Aorta (tissue), 5 donors: ENCODE data around the gene RCN1. TPM values are rescaled to one million over a fixed set of nuclear protein-coding genes. Genes with fewer than 3 reads are reported as not detected.
"Not testable (repeated sequence)": the region's sequence is repeated elsewhere in the genome, so short reads cannot be mapped to it uniquely, and the experiment has no call there.

Experiments used
- ATAC-seq: fragments of 200-7000 bp; cut with Tn5 transposase; one replicate; pipeline ENCODE4 v1.9.1; 2022; ENCODE audit warnings: moderate library complexity; ENCODE audit not compliant: low FRiP score
- DNase-seq, 2 donors: peaks; one replicate each; pipeline ENCODE4 v3.0.0-alpha.2; 2020
- H3K27ac ChIP-seq, 2 donors: one replicate each; pipeline ENCODE4 v1.5.1; 2013; ENCODE audit warnings: low read length in 2 of 2, mild to moderate bottlenecking in 2 of 2, moderate library complexity in 2 of 2, control low read depth in 1 of 2, inconsistent platforms in 1 of 2, low read depth in 1 of 2
- H3K27me3 ChIP-seq, 2 donors: one replicate each; pipeline ENCODE4 v1.6.1; 2013; ENCODE audit warnings: control low read depth in 1 of 2, low read length in 1 of 2, mild to moderate bottlenecking in 1 of 2, moderate library complexity in 1 of 2; ENCODE audit not compliant: insufficient read depth in 2 of 2, control insufficient read depth in 1 of 2
- H3K36me3 ChIP-seq, 2 donors: one replicate each; pipeline ENCODE4 v1.6.1; 2013; ENCODE audit warnings: control low read depth in 1 of 2, low read length in 1 of 2, mild to moderate bottlenecking in 1 of 2; ENCODE audit not compliant: insufficient read depth in 2 of 2, control insufficient read depth in 1 of 2
- H3K4me1 ChIP-seq, 2 donors: one replicate each; pipeline ENCODE4 v1.6.1; 2013; ENCODE audit warnings: low read length in 2 of 2, control low read depth in 1 of 2, mild to moderate bottlenecking in 1 of 2, moderate library complexity in 1 of 2; ENCODE audit not compliant: insufficient read depth in 2 of 2, control insufficient read depth in 1 of 2
- H3K4me3 ChIP-seq, 2 donors: one replicate each; pipeline ENCODE4 v1.5.1; 2013; ENCODE audit warnings: low read length in 2 of 2, control low read depth in 1 of 2, mild to moderate bottlenecking in 1 of 2
- H3K9me3 ChIP-seq: one replicate; pipeline ENCODE4 v1.6.1; 2013; ENCODE audit warnings: mild to moderate bottlenecking, low read length; ENCODE audit not compliant: control insufficient read depth
- WGBS, 2 donors: extraction: QIAGEN DNeasy Blood & Tissue Kit; methylation state at CpG; one replicate each; pipeline ENCODE4 v1.1.7; 2013; 5-methylcytosine and 5-hydroxymethylcytosine counted together
- intact Hi-C, 2 donors: fragments of 100-400 bp; cut with DNase I; formaldehyde crosslinking; loops; one replicate each; pipeline versions ENCODE4 v1.14.2 to v1.15.0; 2022
- polyA plus RNA-seq, 2 donors: library from polyadenylated mRNA; stranded (reverse); fragments of 200-250 nt; gene quantifications; one replicate each; pipeline ENCODE4 v1.2.3, GENCODE V29; 2013
- total RNA-seq, 2 donors: library from RNA; stranded (reverse); fragmentation: NEBNext Ultra II Directional; extraction: Animal tissue kit (Norgen Biotek cat#: 25700); gene quantifications; one replicate each; pipeline ENCODE4 v1.2.1, GENCODE V29; 2021
- donor health status: healthy with polysubstance abuse.
- donor health status: Bipolar disorder and iron deficiency.
- donor health status: DM: no; HTN: no; CAD: no.
- donor health status: DM: no; HTN: no; CAD: no.
- donor health status: DM: yes; HTN: yes; CAD: no.

The RCN1 gene
- total and polyA plus RNA-seq, 4 donors, result 55.8 to 125 (median 92.2) TPM

DNA sequence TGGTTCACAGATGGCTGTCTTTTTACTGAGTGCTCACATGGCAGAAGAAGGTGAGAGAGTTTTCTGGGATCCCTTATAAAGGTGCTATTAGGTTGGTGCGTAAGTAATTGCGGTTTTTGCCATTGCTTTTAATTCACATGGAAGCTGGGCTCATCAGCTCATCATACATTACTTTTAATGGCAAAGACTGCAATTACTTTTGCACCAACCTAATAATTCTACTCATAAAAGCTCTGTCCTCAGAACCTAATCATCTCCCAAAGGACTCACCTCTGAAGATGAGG lies 23.0 kb downstream of the RCN1 start:
- intact Hi-C loops, result no loop called here
- no peak overlapping the region for H3K4me3 ChIP-seq
- H3K4me1 ChIP-seq, result no peaks in the 10 kb centered on the region
- WGBS, 2 donors, result 86 to 88% methylated on average over 2 of the region's 2 CpGs
- H3K27me3 ChIP-seq, result no peaks in the 10 kb centered on the region
- H3K9me3 ChIP-seq, result no peaks in the 10 kb centered on the region
- ATAC-seq, result no peak
- DNase-seq, result no peak
- H3K27ac ChIP-seq, result no peak overlapping the region
- no peaks in the 10 kb centered on the region for H3K36me3 ChIP-seq

GRCh38 chr11:32115446-32115845 lies 24.6 kb downstream of the RCN1 start:
- H3K4me3 ChIP-seq, result no peak overlapping the region
- no peak for ATAC-seq
- H3K9me3 ChIP-seq, result no peaks in the 10 kb centered on the region
- H3K4me1 ChIP-seq, result no peaks in the 10 kb centered on the region
- WGBS, 2 donors, result 73 to 75% methylated on average over 5 of the region's 5 CpGs
- no peaks in the 10 kb centered on the region for H3K36me3 ChIP-seq
- DNase-seq, result no peak
- intact Hi-C loops, result no loop called here
- H3K27me3 ChIP-seq, result no peaks in the 10 kb centered on the region
- no peak overlapping the region for H3K27ac ChIP-seq

GRCh38 chr11:32116668-32117067 lies 25.8 kb downstream of the RCN1 start:
- Histone ChIP-seq H3K27me3 (no peaks in the 10 kb centered on the region), H3K9me3 (no peaks in the 10 kb centered on the region), H3K4me1 (no peaks in the 10 kb centered on the region), H3K36me3 (no peaks in the 10 kb centered on the region), H3K4me3 (no peak overlapping the region), H3K27ac (no peak overlapping the region)
- ATAC-seq (no peak), DNase-seq (no peak)
- 86 to 94% methylated on average over 2 of the region's 2 CpGs for WGBS, 2 donors
- intact Hi-C loops, result no loop called here

DNA sequence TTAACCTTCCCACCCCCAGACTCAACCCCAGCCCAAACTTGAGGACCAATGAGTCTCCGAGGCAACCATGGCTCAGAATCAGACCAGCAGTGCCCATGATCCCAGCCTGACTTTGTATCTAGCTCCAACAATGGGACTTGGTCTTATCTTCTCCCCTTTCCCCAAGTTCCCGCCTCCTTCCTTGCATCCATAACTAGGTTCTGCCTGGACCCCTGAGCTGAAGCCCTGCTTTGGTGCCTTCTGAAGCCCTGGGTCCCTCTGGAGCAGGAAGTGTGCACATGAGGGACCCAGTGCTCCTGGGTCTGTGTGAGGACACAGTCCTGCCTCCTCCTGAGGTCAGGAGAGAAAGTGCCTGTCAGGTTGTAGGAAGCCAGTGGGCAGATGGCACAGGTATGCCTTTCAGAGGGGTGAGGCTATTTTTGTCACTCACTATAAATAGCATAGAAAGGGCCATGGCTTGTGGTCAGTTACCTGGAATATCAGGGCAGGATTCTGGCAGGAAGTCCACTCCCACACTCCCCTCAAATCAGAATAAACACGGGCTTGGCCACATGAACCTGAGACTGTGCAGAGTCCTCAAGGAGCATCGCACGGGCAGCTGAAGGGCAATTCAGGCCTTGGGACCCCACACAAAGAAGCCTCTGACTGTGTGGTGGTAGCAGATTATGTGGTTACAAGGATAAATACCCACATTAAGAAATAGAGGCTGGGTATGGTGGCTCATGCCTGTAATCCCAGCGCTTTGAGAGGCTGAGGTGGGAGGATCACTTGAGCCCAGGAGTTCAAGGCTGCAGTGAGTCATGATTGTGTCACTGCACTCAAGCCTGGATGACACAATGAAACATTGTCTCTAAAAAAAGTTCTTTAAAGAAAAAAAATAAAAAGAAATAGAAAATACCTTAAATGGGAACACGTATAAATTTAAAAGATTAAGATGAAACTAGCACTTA lies 27.4 kb downstream of the RCN1 start:
- Histone ChIP-seq H3K27ac (no peak overlapping the region), H3K36me3 (no peaks in the 10 kb centered on the region), H3K27me3 (no peaks in the 10 kb centered on the region), H3K9me3 (no peaks in the 10 kb centered on the region), H3K4me1 (no peaks in the 10 kb centered on the region), H3K4me3 (no peak overlapping the region)
- DNase-seq (no peak), ATAC-seq (no peak)
- 86 to 87% methylated on average over 7 of the region's 7 CpGs for WGBS, 2 donors
- intact Hi-C loops, result no loop called here

DNA sequence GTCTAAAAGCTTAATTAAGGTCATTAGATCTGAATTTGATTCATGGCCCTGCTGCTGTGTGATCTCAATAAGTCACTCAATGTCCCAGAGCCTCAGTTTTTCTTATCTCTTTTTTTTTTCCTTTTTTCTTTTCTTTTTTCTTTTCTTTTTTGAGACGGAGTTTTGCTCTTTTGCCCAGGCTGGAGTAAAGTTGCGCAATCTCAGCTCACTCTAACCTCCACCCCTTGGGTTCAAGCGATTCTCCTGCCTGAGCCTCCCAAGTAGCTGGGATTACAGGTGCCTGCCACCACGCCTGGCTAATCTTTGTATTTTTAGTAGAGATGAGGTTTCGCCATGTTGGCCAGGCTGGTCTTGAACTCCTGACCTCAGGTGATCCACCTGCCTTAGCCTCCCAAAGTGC lies 28.3 kb downstream of the RCN1 start:
- H3K4me1 ChIP-seq, intact Hi-C loops, DNase-seq, H3K4me3 ChIP-seq, ATAC-seq, H3K27ac ChIP-seq, H3K27me3 ChIP-seq, H3K36me3 ChIP-seq, H3K9me3 ChIP-seq: not testable (repeated sequence)
- 86 to 89% methylated on average over 5 of the region's 5 CpGs for WGBS, 2 donors

DNA sequence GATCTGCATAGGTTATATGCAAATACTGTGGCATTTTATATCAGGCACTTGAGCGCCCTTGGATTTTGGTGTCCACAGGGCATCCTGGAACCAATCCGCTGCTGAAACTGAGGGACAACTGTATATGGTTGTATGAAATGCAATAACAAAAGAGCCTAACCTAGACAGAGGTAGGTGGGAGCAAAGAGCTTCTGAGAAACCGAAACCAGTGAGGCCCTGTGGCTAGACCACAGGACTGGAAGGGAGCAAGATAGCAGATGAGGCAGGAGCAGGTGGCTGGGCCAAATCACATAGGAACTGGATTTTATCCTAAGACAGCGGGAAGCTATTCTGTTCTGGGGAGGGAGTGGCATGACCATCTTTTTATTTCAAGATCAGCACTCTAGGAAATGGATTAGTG lies 30.1 kb downstream of the RCN1 start:
- 88 to 91% methylated on average over 4 of the region's 4 CpGs for WGBS, 2 donors
- DNase-seq (no peak), ATAC-seq (no peak)
- Histone ChIP-seq H3K9me3 (peaks cover 2% of the 10 kb centered on the region), H3K36me3 (no peaks in the 10 kb centered on the region), H3K4me1 (no peaks in the 10 kb centered on the region), H3K27ac (no peak overlapping the region), H3K4me3 (no peak overlapping the region), H3K27me3 (no peaks in the 10 kb centered on the region)
- intact Hi-C loops, result no loop called here

- H3K4me1 ChIP-seq, result no peaks in the 10 kb centered on the region
- no peak for ATAC-seq
- H3K27me3 ChIP-seq, result no peaks in the 10 kb centered on the region
- intact Hi-C loops, result no loop called here
- no peak for DNase-seq
- no peak overlapping the region for H3K27ac ChIP-seq
- no peak overlapping the region for H3K4me3 ChIP-seq
- peaks cover 2% of the 10 kb centered on the region for H3K9me3 ChIP-seq
- H3K36me3 ChIP-seq, result no peaks in the 10 kb centered on the region
- whole genome bisulfite sequencing, 2 donors, result 63 to 67% methylated on average over 2 of the region's 2 CpGs
Measured at GRCh38 chr11:32122200-32122599, 31.3 kb downstream of the RCN1 start.

- H3K27ac ChIP-seq, result no peak overlapping the region
- H3K4me1 ChIP-seq, result peaks cover 0 to 4% of the 10 kb centered on the region in 2 donors
- H3K27me3 ChIP-seq, result no peaks in the 10 kb centered on the region
- ATAC-seq (no peak), DNase-seq (no peak)
- 84 to 85% methylated on average over 3 of the region's 3 CpGs for WGBS, 2 donors
- no peaks in the 10 kb centered on the region for H3K36me3 ChIP-seq
- intact Hi-C loops, result no loop called here
- no peak overlapping the region for H3K4me3 ChIP-seq
- H3K9me3 ChIP-seq, result no peaks in the 10 kb centered on the region
Measured at GRCh38 chr11:32131321-32131720, 40.4 kb downstream of the RCN1 start.

DNA sequence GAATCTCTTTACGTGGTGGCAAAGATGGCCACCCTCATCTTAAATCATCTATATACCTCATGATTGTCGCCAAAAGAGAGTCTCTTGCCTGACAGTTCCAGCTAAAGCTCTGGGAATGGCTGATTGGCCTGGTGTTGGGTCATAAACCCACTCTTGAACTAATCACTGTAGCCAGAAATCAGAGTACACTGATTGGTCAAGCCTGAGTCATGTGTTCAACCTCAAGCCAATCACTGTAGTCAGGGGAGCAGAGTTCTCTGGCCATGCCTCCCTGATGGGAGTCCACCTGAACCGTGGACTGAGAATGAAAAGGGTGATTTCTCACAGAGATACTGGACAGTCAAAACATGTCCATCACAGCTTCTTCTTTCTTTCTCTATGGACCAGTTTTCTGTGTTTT lies 45.8 kb downstream of the RCN1 start:
- ATAC-seq (no peak), DNase-seq (no peak)
- Histone ChIP-seq H3K4me1 (peaks cover 0 to 4% of the 10 kb centered on the region in 2 donors), H3K4me3 (no peak overlapping the region), H3K9me3 (no peaks in the 10 kb centered on the region), H3K27ac (no peak overlapping the region), H3K27me3 (no peaks in the 10 kb centered on the region), H3K36me3 (no peaks in the 10 kb centered on the region)
- 92 to 95% methylated on average over 3 of the region's 3 CpGs for WGBS, 2 donors
- intact Hi-C loops, result no loop called here
